CD14-positive monocyte (primary cell): ENCODE measurements around the gene HACD3. TPM values are rescaled to one million over a fixed set of nuclear protein-coding genes. Genes with fewer than 3 reads are reported as not detected.

Source experiments
- DNase-seq, 3 donors: peaks; one replicate each; pipeline ENCODE4 v3.0.0-alpha.2; 2011 to 2022
- H2AFZ ChIP-seq: 2 replicates; pipeline ENCODE4 v1.6.0; 2012; ENCODE audit warnings: mild to moderate bottlenecking, low read depth, low read length, inconsistent platforms; ENCODE audit not compliant: insufficient read depth, poor library complexity, severe bottlenecking
- H3K27ac ChIP-seq, 2 donors: 1 replicate in 1 of 2; 2 replicates in 1 of 2; pipeline ENCODE4 v1.5.1; 2012 to 2013; ENCODE audit warnings: low read length in 2 of 2, control low read depth in 1 of 2, inconsistent platforms in 1 of 2, low read depth in 1 of 2, mild to moderate bottlenecking in 1 of 2
- H3K27me3 ChIP-seq, 2 donors: one replicate each; pipeline versions ENCODE4 v1.6.0 to v1.6.1; 2011 to 2013; ENCODE audit warnings: low read length in 2 of 2; ENCODE audit not compliant: control insufficient read depth in 2 of 2, insufficient read depth in 2 of 2
- H3K36me3 ChIP-seq, 2 donors: replicated peaks in 1 of 2; 1 replicate in 1 of 2; 2 replicates in 1 of 2; pipeline versions ENCODE4 v1.5.1 to v1.6.1; 2012 to 2013; ENCODE audit warnings: low read length in 2 of 2, control low read depth in 1 of 2, inconsistent platforms in 1 of 2, mild to moderate bottlenecking in 1 of 2; ENCODE audit not compliant: insufficient read depth in 2 of 2, control insufficient read depth in 1 of 2
- H3K4me1 ChIP-seq, 2 donors: 1 replicate in 1 of 2; 2 replicates in 1 of 2; pipeline versions ENCODE4 v1.5.1 to v1.6.1; 2012 to 2013; ENCODE audit warnings: low read length in 2 of 2, control low read depth in 1 of 2, inconsistent platforms in 1 of 2, mild to moderate bottlenecking in 1 of 2, moderate library complexity in 1 of 2; ENCODE audit not compliant: insufficient read depth in 2 of 2, control insufficient read depth in 1 of 2
- H3K4me2 ChIP-seq: replicated peaks from 2 replicates; pipeline ENCODE3; 2012; ENCODE audit warnings: low read length, moderate library complexity, mild to moderate bottlenecking; ENCODE audit not compliant: poor library complexity, severe bottlenecking; ENCODE audit errors: extremely low read depth
- H3K4me3 ChIP-seq, 3 experiments: fragments of 200-600 bp in 1 of 3; sonication (generic) in 1 of 3; replicated peaks in 1 of 3; 1 replicate in 2 of 3; 2 replicates in 1 of 3; pipeline ENCODE4 v1.5.1; 2011 to 2013; ENCODE audit warnings: low read length in 3 of 3, mild to moderate bottlenecking in 3 of 3, control low read depth in 2 of 3, low read depth in 2 of 3, inconsistent platforms in 1 of 3, moderate library complexity in 1 of 3
- H3K79me2 ChIP-seq: 2 replicates; pipeline ENCODE4 v1.6.0; 2012; ENCODE audit warnings: mild to moderate bottlenecking, control low read depth, inconsistent platforms, low read length, moderate library complexity; ENCODE audit not compliant: insufficient read depth
- H3K9ac ChIP-seq: 2 replicates; pipeline ENCODE4 v1.6.0; 2017; ENCODE audit warnings: low read length, mild to moderate bottlenecking; ENCODE audit not compliant: insufficient read depth, poor library complexity, severe bottlenecking
- H3K9me3 ChIP-seq, 2 donors: replicated peaks in 1 of 2; 1 replicate in 1 of 2; 2 replicates in 1 of 2; pipeline versions ENCODE4 v1.5.1 to v1.6.1; 2012 to 2013; ENCODE audit warnings: low read length in 2 of 2, control low read depth in 1 of 2; ENCODE audit not compliant: control insufficient read depth in 1 of 2, insufficient read depth in 1 of 2
- H4K20me1 ChIP-seq: 2 replicates; pipeline ENCODE4 v1.6.0; 2012; ENCODE audit warnings: mild to moderate bottlenecking, low read length, control low read depth, moderate library complexity; ENCODE audit not compliant: insufficient read depth
- H3K27ac Mint-ChIP-seq, 7 donors: one replicate each; pipeline ENCODE4 v1.8.0; 2020; ENCODE audit warnings: mild to moderate bottlenecking in 7 of 7, mixed read lengths in 7 of 7, moderate library complexity in 6 of 7, inconsistent platforms in 2 of 7
- H3K27me3 Mint-ChIP-seq, 3 donors: one replicate each; pipeline ENCODE4 v1.8.0; 2021 to 2022; ENCODE audit warnings: low read depth in 3 of 3, mild to moderate bottlenecking in 3 of 3, mixed read lengths in 3 of 3, moderate library complexity in 3 of 3, inconsistent platforms in 1 of 3
- H3K36me3 Mint-ChIP-seq, 2 donors: one replicate each; pipeline ENCODE4 v1.8.0; 2020; ENCODE audit warnings: mixed read lengths in 2 of 2, inconsistent platforms in 1 of 2, mild to moderate bottlenecking in 1 of 2
- H3K4me1 Mint-ChIP-seq: one replicate; pipeline ENCODE4 v1.8.0; 2020; ENCODE audit warnings: mild to moderate bottlenecking, mixed read lengths
- H3K4me3 Mint-ChIP-seq, 2 donors: one replicate each; pipeline ENCODE4 v1.8.0; 2020; ENCODE audit warnings: mild to moderate bottlenecking in 2 of 2, mixed read lengths in 2 of 2, moderate library complexity in 1 of 2
- H3K9me3 Mint-ChIP-seq, 7 donors: one replicate each; pipeline ENCODE4 v1.8.0; 2020 to 2022; ENCODE audit warnings: mixed read lengths in 7 of 7, mild to moderate bottlenecking in 6 of 7, moderate library complexity in 6 of 7, inconsistent platforms in 2 of 7
- CTCF ChIP-seq: fragments of 200-600 bp; IDR thresholded peaks from one replicate; pipeline ENCODE4 v1.8.0; 2022; ENCODE audit warnings: antibody characterized with exemption, mild to moderate bottlenecking
- WGBS: methylation state at CpG from one replicate; pipeline ENCODE4 v1.1.5; 2013; ENCODE audit warnings: missing lambda C conversion rate; ENCODE audit not compliant: insufficient coverage; 5-methylcytosine and 5-hydroxymethylcytosine counted together
- intact Hi-C, 2 donors: fragments of 100-400 bp; cut with micrococcal nuclease; formaldehyde crosslinking; loops; one replicate each; pipeline versions ENCODE4 v1.15.0 to v1.15.1; 2023
- polyA plus RNA-seq, 3 donors: library from polyadenylated mRNA; depleted of rRNA in 1 of 3; unstranded in 2 of 3; stranded (reverse) in 1 of 3; fragments of 300-500 nt in 2 of 3; fragments of >200 nt in 1 of 3; fragmentation: Illumina TruSeq in 2 of 3; gene quantifications; 1 replicate in 2 of 3; 2 replicates in 1 of 3; pipeline ENCODE4 v1.2.3, GENCODE V29; 2012 to 2021

HACD3 gene
- polyA plus RNA-seq, 3 donors: 2.4 to 12.1 (median 10.8) TPM

- Histone ChIP-seq H3K27ac (no peak overlapping the region), H3K4me1 (no peaks in the 10 kb centered on the region), H4K20me1 (no peaks in the 10 kb centered on the region), H3K4me3 (no peak overlapping the region), H3K27me3 (no peaks in the 10 kb centered on the region), H2AFZ (no peak overlapping the region), H3K4me2 (no peak overlapping the region), H3K79me2 (no peaks in the 10 kb centered on the region), H3K36me3 (no peaks in the 10 kb centered on the region), H3K9ac (no peak overlapping the region), H3K9me3 (no peaks in the 10 kb centered on the region)
- DNase-seq: no peak
- H3K4me1 Mint-ChIP-seq: no peaks in the 10 kb centered on the region
- no peak for TF ChIP-seq CTCF
- H3K27me3 Mint-ChIP-seq: no peaks in the 10 kb centered on the region
- H3K27ac Mint-ChIP-seq: no peak overlapping the region
- intact Hi-C loops: no loop called here
- no peaks in the 10 kb centered on the region for H3K9me3 Mint-ChIP-seq
- H3K36me3 Mint-ChIP-seq: peaks cover 2 to 5% of the 10 kb centered on the region in 2 donors
- no peak overlapping the region for H3K4me3 Mint-ChIP-seq
- no CpG with 5 or more reads among the region's 5 CpGs for WGBS
These were observed 88.4 kb downstream of the HACD3 start for GRCh38 chr15:65618560-65619109.

- DNase-seq: no peak
- no peak overlapping the region for H2AFZ ChIP-seq
- intact Hi-C loops: no loop called here
- H3K4me2 ChIP-seq: no peak overlapping the region
- no peak overlapping the region for H3K27ac ChIP-seq
- H3K27me3 ChIP-seq: no peaks in the 10 kb centered on the region
- no peak for TF ChIP-seq CTCF
- no peaks in the 10 kb centered on the region for H3K4me1 ChIP-seq
- no peaks in the 10 kb centered on the region for H3K4me1 Mint-ChIP-seq
- H3K9ac ChIP-seq: no peak overlapping the region
- H3K27ac Mint-ChIP-seq: peak overlapping the region in 1 of 7 donors; percentile 18
- peaks cover 0 to 9% of the 10 kb centered on the region in 2 donors for H3K36me3 ChIP-seq
- no peaks in the 10 kb centered on the region for H3K79me2 ChIP-seq
- H4K20me1 ChIP-seq: no peaks in the 10 kb centered on the region
- H3K36me3 Mint-ChIP-seq: peaks cover 8 to 13% of the 10 kb centered on the region in 2 donors
- WGBS: no CpG with 5 or more reads among the region's 5 CpGs
- H3K9me3 ChIP-seq: no peaks in the 10 kb centered on the region
- H3K9me3 Mint-ChIP-seq: no peaks in the 10 kb centered on the region
- no peaks in the 10 kb centered on the region for H3K27me3 Mint-ChIP-seq
- no peak overlapping the region for H3K4me3 ChIP-seq
- no peak overlapping the region for H3K4me3 Mint-ChIP-seq
These were observed 89.5 kb downstream of the HACD3 start for GRCh38 chr15:65619626-65620290.
